ENCODE results near the gene GRID2. TPM values are rescaled to one million over a fixed set of nuclear protein-coding genes. Genes with fewer than 3 reads are reported as not detected.

The GRID2 gene
- total RNA-seq, 1 experiment from 2014 or later = not detected

GRCh38 chr4:92812652-92813051, 508.9 kb downstream of the GRID2 start:
- H3K36me3 Mint-ChIP-seq (ENCODE audit: insufficient read depth, unreplicated experiment) = no peaks in the 10 kb centered on the region

GRCh38 chr4:92814677-92815076, 510.9 kb downstream of the GRID2 start:
- Mint-ChIP-seq H3K4me3 (ENCODE audit: unreplicated experiment) (no peak overlapping the region), H3K27me3 (ENCODE audit: insufficient read depth, unreplicated experiment) (no peaks in the 10 kb centered on the region), H3K9me3 (ENCODE audit: unreplicated experiment) (no peaks in the 10 kb centered on the region), H3K36me3 (ENCODE audit: insufficient read depth, unreplicated experiment) (no peaks in the 10 kb centered on the region), H3K4me1 (ENCODE audit: insufficient read depth, unreplicated experiment) (peaks cover 5% of the 10 kb centered on the region), H3K27ac (ENCODE audit: low read depth, unreplicated experiment) (no peak overlapping the region)
- intact Hi-C loops (cut with micrococcal nuclease) = no loop called here
- BruUV-seq (replicated peaks) = no TSS peak
- POLR2A ChIA-PET = no interaction called here
- no peak for DNase-seq (ENCODE audit: unreplicated experiment)
- no peak for TF ChIP-seq CTCF (IDR thresholded peaks at IDR 0.05; ENCODE audit: unreplicated experiment)
- CTCF ChIA-PET = no interaction called here

More at GRCh38 chr4:92812652-92813051, 508.9 kb downstream of the GRID2 start:
- ChIA-PET POLR2A (no interaction called here), CTCF (no interaction called here)
- TF ChIP-seq CTCF (IDR thresholded peaks at IDR 0.05; ENCODE audit: unreplicated experiment) = no peak
- H3K27me3 Mint-ChIP-seq (ENCODE audit: insufficient read depth, unreplicated experiment) = no peaks in the 10 kb centered on the region
- BruUV-seq (replicated peaks) = no TSS peak
- no peak for DNase-seq (ENCODE audit: unreplicated experiment)
- intact Hi-C loops (cut with micrococcal nuclease) = no loop called here
- H3K27ac Mint-ChIP-seq (ENCODE audit: low read depth, unreplicated experiment) = no peak overlapping the region
- H3K4me3 Mint-ChIP-seq (ENCODE audit: unreplicated experiment) = no peak overlapping the region
- no peaks in the 10 kb centered on the region for H3K9me3 Mint-ChIP-seq (ENCODE audit: unreplicated experiment)
- peaks cover 5% of the 10 kb centered on the region for H3K4me1 Mint-ChIP-seq (ENCODE audit: insufficient read depth, unreplicated experiment)

GRCh38 chr4:92825256-92825655, 521.5 kb downstream of the GRID2 start:
- no peaks in the 10 kb centered on the region for H3K9me3 Mint-ChIP-seq (ENCODE audit: unreplicated experiment)
- H3K4me1 Mint-ChIP-seq (ENCODE audit: insufficient read depth, unreplicated experiment) = no peaks in the 10 kb centered on the region
- BruUV-seq (replicated peaks) = no TSS peak
- no peak overlapping the region for H3K4me3 Mint-ChIP-seq (ENCODE audit: unreplicated experiment)
- ChIA-PET POLR2A (interaction anchor here (0.6 to 0.9 kb wide), 3 partner anchors 9 to 205 kb away, joined by 3 to 4 read pairs (median 3); no protein-coding TSS in a partner anchor), CTCF (interaction anchor here (0.7 kb wide), 1 partner anchor 159 kb away, joined by 3 read pairs; no protein-coding TSS in a partner anchor)
- no peak for TF ChIP-seq CTCF (IDR thresholded peaks at IDR 0.05; ENCODE audit: unreplicated experiment)
- H3K27ac Mint-ChIP-seq (ENCODE audit: low read depth, unreplicated experiment) = no peak overlapping the region
- DNase-seq (ENCODE audit: unreplicated experiment) = peak; percentile 5
- H3K27me3 Mint-ChIP-seq (ENCODE audit: insufficient read depth, unreplicated experiment) = no peaks in the 10 kb centered on the region
- intact Hi-C loops (cut with micrococcal nuclease) = no loop called here
- H3K36me3 Mint-ChIP-seq (ENCODE audit: insufficient read depth, unreplicated experiment) = no peaks in the 10 kb centered on the region

- intact Hi-C loops (cut with micrococcal nuclease) = no loop called here
- H3K4me1 Mint-ChIP-seq (ENCODE audit: insufficient read depth, unreplicated experiment) = no peaks in the 10 kb centered on the region
- no peaks in the 10 kb centered on the region for H3K9me3 Mint-ChIP-seq (ENCODE audit: unreplicated experiment)
- DNase-seq (ENCODE audit: unreplicated experiment) = no peak
- H3K4me3 Mint-ChIP-seq (ENCODE audit: unreplicated experiment) = no peak overlapping the region
- TF ChIP-seq CTCF (IDR thresholded peaks at IDR 0.05; ENCODE audit: unreplicated experiment) = no peak
- H3K27ac Mint-ChIP-seq (ENCODE audit: low read depth, unreplicated experiment) = no peak overlapping the region
- no peaks in the 10 kb centered on the region for H3K27me3 Mint-ChIP-seq (ENCODE audit: insufficient read depth, unreplicated experiment)
- no peaks in the 10 kb centered on the region for H3K36me3 Mint-ChIP-seq (ENCODE audit: insufficient read depth, unreplicated experiment)
- no TSS peak for BruUV-seq (replicated peaks)
- POLR2A ChIA-PET = interaction anchor here (0.6 to 0.9 kb wide), 4 partner anchors 9 to 321 kb away, joined by 3 to 4 read pairs (median 3); no protein-coding TSS in a partner anchor
- CTCF ChIA-PET = interaction anchor here (0.7 kb wide), 1 partner anchor 159 kb away, joined by 3 read pairs; no protein-coding TSS in a partner anchor
These were observed 522.0 kb downstream of the GRID2 start for GRCh38 chr4:92825791-92826190.

All from MCF 10A (cell line).